Measurements from ENCODE around the gene RAB11FIP4.

DNA sequence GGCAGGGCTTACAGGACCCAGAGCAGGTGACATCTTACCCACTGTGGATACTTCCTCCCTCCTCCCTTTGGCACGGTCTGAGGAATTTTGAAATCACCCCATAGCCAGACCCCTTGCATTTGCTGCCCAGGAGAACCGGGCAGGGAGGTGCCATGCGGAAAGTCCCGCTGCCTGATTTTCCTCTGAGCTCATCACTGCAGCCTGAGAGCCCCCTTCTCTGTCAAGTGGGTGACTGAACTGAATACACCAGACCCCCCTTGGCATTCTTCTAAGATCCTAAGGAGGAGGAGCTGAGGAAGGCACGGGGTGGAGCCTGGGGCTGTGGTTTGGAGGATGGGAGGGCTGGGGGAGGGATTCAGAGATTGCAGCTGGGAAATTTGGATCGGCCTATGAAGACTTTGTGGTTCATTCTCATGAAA is 173.4 kb downstream of the RAB11FIP4 start:
- no peak for TF ChIP-seq CTCF (IDR thresholded peaks at IDR 0.05)
- no peak for TF ChIP-seq POLR2A (IDR thresholded peaks at IDR 0.05)
- no peak for TF ChIP-seq EP300 (IDR thresholded peaks at IDR 0.05)

Data from stomach (tissue), 4 donors.